GM23248 (cell line): ENCODE measurements around the gene SLC25A22.

Experiments used
- EZH2 ChIP-seq: fragments of 200-600 bp; sonication (generic); IDR thresholded peaks from 2 replicates; pipeline ENCODE4 v1.6.1; 2018; ENCODE audit warnings: antibody characterized with exemption, mild to moderate bottlenecking; ENCODE audit not compliant: insufficient read depth, poor library complexity, severe bottlenecking
- EZH2phosphoT487 ChIP-seq: fragments of 200-600 bp; sonication (generic); IDR thresholded peaks from 2 replicates; pipeline ENCODE4 v1.6.1; 2018; ENCODE audit warnings: antibody characterized with exemption, moderate library complexity, mild to moderate bottlenecking, low read depth; ENCODE audit not compliant: insufficient read depth

DNA sequence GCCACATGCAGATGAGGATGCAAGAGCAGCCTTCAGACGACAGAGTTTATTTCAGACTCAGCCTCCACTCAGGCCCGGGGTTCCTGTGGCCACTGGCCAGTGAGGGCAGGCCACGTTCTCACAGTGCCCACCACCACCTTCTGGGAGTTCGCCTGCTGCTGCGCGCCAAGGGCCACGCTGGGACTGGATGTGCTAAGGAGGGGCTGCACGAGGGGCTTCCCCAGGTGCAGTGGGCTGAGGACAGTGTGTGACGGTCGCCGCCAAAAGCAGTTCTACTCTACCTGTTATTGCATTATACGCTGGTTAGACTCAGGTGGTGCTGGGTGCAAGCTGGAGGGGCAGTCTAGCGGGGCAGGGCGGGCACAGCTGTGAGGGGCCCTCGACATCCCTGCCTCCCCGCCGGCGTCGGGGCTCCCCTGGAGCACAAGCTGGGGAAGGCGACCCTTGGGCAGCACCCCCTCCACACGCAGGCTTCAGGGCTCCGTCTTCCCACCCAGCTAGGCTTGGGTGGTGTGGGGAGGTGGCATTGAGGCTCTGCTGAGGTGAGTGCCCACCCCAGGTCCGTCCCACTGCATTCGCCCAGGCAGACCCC is 10.9 kb downstream of the SLC25A22 start:
- TF ChIP-seq EZH2 (no peak), EZH2phosphoT487 (no peak)
